Measurements from ENCODE around the gene LTBR. TPM values are rescaled to one million over a fixed set of nuclear protein-coding genes. Genes with fewer than 3 reads are reported as not detected.

Gene LTBR
- total RNA-seq, 1 donor from 2014 or later = 41.1 TPM

DNA sequence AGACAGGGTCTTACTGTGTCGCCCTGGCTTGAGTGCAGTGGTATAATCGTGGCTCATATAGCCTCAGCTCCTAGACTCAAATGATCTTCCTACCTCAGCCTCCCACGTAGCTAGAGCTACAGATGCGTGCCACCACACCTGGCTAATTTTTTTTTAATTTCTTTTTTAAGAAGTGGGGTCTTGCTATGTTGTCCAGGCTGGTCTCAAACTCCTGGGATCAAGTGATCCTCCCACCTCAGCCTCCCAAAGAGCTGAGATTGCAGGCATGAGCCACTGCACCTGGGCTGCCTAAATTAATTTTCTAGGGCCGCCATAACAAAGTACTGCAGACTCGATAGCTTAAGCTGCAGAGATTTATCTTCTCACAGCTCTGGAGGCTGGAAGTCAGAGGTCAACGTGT, 9.1 kb downstream of the LTBR start:
- no peak overlapping the region for H3K27ac Mint-ChIP-seq (ENCODE audit: unreplicated experiment)
- H3K9me3 Mint-ChIP-seq (ENCODE audit: low read depth) = no peaks in the 10 kb centered on the region
- TF ChIP-seq, protein P1, sequence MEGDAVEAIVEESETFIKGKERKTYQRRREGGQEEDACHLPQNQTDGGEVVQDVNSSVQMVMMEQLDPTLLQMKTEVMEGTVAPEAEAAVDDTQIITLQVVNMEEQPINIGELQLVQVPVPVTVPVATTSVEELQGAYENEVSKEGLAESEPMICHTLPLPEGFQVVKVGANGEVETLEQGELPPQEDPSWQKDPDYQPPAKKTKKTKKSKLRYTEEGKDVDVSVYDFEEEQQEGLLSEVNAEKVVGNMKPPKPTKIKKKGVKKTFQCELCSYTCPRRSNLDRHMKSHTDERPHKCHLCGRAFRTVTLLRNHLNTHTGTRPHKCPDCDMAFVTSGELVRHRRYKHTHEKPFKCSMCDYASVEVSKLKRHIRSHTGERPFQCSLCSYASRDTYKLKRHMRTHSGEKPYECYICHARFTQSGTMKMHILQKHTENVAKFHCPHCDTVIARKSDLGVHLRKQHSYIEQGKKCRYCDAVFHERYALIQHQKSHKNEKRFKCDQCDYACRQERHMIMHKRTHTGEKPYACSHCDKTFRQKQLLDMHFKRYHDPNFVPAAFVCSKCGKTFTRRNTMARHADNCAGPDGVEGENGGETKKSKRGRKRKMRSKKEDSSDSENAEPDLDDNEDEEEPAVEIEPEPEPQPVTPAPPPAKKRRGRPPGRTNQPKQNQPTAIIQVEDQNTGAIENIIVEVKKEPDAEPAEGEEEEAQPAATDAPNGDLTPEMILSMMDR (IDR thresholded peaks at IDR 0.05) = no peak
- no peaks in the 10 kb centered on the region for H3K4me1 Mint-ChIP-seq (ENCODE audit: low read depth)
- no peak for DNase-seq (ENCODE audit: low spot score)
- H3K36me3 Mint-ChIP-seq (ENCODE audit: low read depth) = peaks cover 7% of the 10 kb centered on the region
- H3K4me3 Mint-ChIP-seq (ENCODE audit: unreplicated experiment) = no peak overlapping the region
- no peaks in the 10 kb centered on the region for H3K27me3 Mint-ChIP-seq (ENCODE audit: low read depth)

DNA sequence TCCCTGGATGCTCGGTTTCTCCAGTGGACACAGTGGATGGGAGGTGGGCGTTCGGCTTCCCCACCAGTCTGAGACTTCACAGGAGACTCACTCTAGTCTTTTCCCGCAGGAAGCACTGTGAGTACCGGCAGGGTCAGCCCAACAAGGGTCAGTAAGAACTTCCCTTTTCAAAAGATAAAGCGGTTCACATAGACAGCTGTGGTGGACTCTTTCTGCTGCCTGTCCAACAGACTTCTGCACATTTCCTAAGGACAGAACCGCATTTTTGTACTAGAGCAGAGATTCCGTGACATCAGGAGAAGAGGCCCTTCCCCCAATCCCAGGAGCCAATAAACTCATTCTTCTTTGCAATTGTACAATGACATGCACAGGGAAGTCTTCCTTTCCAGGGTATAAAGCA, 10.4 kb downstream of the LTBR start:
- TF ChIP-seq, protein P1 (IDR thresholded peaks at IDR 0.05) = no peak
- H3K9me3 Mint-ChIP-seq (ENCODE audit: low read depth) = no peaks in the 10 kb centered on the region
- no peak overlapping the region for H3K4me3 Mint-ChIP-seq (ENCODE audit: unreplicated experiment)
- no peaks in the 10 kb centered on the region for H3K4me1 Mint-ChIP-seq (ENCODE audit: low read depth)
- H3K27ac Mint-ChIP-seq (ENCODE audit: unreplicated experiment) = no peak overlapping the region
- no peak for DNase-seq (ENCODE audit: low spot score)
- H3K27me3 Mint-ChIP-seq (ENCODE audit: low read depth) = no peaks in the 10 kb centered on the region
- H3K36me3 Mint-ChIP-seq (ENCODE audit: low read depth) = peaks cover 5% of the 10 kb centered on the region

DNA sequence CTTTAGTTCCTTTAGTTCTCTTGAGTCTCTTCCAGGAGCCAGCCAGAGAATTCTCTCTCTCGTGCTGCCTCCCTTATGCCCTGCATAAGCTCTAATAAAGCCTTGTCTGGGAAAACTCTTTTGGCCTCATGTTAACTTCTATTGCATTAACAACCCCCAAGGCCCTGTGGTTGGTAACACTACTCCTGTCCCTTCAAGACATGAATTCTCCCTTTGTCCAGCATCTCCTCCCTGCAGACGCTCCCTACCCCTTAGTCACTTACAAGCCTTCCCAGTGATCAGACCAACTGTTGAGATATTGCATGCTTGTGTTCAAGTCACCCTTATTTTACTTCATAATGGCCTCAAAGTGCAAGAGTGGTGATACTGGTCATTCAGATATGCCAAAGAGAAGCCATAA, 12.1 kb downstream of the LTBR start:
- no peak overlapping the region for H3K4me3 Mint-ChIP-seq (ENCODE audit: unreplicated experiment)

DNA sequence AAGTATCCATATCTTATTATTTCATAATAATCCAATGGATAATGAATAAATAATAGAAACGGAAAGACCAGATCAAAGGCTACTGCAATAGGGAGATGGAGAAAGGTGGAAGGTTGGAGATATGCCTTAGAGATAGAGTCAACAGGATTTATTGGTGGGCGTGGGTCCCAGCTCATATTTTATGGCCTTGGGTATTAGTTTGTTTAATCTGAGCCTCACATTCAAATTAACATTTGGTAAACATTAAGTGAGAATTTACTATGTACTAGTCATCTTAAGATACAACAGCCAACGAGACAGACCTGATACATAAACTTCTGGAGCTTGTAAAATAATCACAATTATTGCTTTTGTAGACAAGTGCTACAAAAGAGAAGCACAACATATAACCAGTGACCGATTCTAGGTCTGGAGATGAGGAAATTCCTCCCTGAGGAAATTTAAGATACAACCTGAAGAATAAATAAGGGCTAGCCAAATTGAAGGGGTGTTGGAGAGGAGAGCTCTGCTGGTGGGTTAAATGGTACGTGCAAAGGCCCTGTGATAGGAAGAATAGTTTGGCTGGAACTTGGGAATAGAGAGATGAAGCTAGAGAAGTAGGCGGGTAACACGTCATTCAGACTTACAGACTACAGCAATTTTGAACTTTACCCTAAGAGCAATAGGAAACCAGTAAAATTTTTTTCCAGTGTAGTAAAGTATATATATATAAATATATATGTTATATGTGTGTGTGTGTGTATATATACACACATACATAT, 16.1 kb downstream of the LTBR start:
- Mint-ChIP-seq H3K4me3 (ENCODE audit: unreplicated experiment) (no peak overlapping the region), H3K27me3 (ENCODE audit: low read depth) (no peaks in the 10 kb centered on the region), H3K9me3 (ENCODE audit: low read depth) (no peaks in the 10 kb centered on the region), H3K27ac (ENCODE audit: unreplicated experiment) (no peak overlapping the region), H3K36me3 (ENCODE audit: low read depth) (no peaks in the 10 kb centered on the region), H3K4me1 (ENCODE audit: low read depth) (no peaks in the 10 kb centered on the region)
- DNase-seq (ENCODE audit: low spot score) = no peak
- TF ChIP-seq, protein P1 (IDR thresholded peaks at IDR 0.05) = no peak

More for the DNA sequence above, 12.1 kb downstream of the LTBR start:
- no peak overlapping the region for H3K27ac Mint-ChIP-seq (ENCODE audit: unreplicated experiment)
- DNase-seq (ENCODE audit: low spot score) = no peak
- H3K9me3 Mint-ChIP-seq (ENCODE audit: low read depth) = no peaks in the 10 kb centered on the region
- peaks cover 5% of the 10 kb centered on the region for H3K36me3 Mint-ChIP-seq (ENCODE audit: low read depth)
- no peaks in the 10 kb centered on the region for H3K27me3 Mint-ChIP-seq (ENCODE audit: low read depth)
- TF ChIP-seq, protein P1 (IDR thresholded peaks at IDR 0.05) = no peak
- no peaks in the 10 kb centered on the region for H3K4me1 Mint-ChIP-seq (ENCODE audit: low read depth)

DNA sequence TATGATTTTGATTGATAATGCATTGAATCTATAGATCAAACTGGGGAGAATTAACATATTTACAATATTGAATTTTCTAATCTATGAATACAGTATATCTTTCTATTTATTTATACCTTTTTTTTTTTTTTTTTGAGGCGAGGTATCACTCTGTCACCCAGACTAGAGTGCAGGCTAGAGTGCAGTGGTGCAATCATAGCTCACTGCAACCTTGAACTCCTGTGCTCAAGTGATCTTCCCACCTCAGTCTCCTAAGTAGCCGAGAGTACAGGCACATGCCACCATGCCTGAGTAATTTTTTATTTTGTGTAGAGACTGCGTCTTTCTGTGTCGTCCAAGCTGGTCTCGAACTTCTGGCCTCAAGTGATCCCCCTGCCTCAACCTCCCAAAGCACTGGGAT, 20.4 kb downstream of the LTBR start:
- H3K27ac Mint-ChIP-seq (ENCODE audit: unreplicated experiment) = no peak overlapping the region
- no peaks in the 10 kb centered on the region for H3K4me1 Mint-ChIP-seq (ENCODE audit: low read depth)
- H3K36me3 Mint-ChIP-seq (ENCODE audit: low read depth) = peaks cover 4% of the 10 kb centered on the region
- peaks cover 5% of the 10 kb centered on the region for H3K9me3 Mint-ChIP-seq (ENCODE audit: low read depth)
- no peaks in the 10 kb centered on the region for H3K27me3 Mint-ChIP-seq (ENCODE audit: low read depth)
- H3K4me3 Mint-ChIP-seq (ENCODE audit: unreplicated experiment) = no peak overlapping the region
- TF ChIP-seq, protein P1 (IDR thresholded peaks at IDR 0.05) = no peak
- DNase-seq (ENCODE audit: low spot score) = no peak
